Measurements from ENCODE around the gene PALD1. TPM values are rescaled to one million over a fixed set of nuclear protein-coding genes. Genes with fewer than 3 reads are reported as not detected.

PALD1 gene
- total RNA-seq, 1 donor from 2014 or later: 1.8 TPM

GRCh38 chr10:70582793-70583668 is 104.5 kb downstream of the PALD1 start:
- Histone ChIP-seq H3K27ac (ENCODE audit: low read depth, low read length) (no peak overlapping the region), H3K9ac (ENCODE audit: low read length) (no peak overlapping the region), H4K20me1 (ENCODE audit: insufficient read depth, low read length) (no peaks in the 10 kb centered on the region), H3K4me1 (ENCODE audit: insufficient read depth, low read length) (peaks cover 18% of the 10 kb centered on the region), H3K4me2 (ENCODE audit: low read length) (no peak overlapping the region), H3K9me3 (ENCODE audit: insufficient read depth, low read depth, low read length) (no peaks in the 10 kb centered on the region), H2AFZ (ENCODE audit: low read depth, low read length) (no peak overlapping the region), H3K36me3 (ENCODE audit: insufficient read depth, low read length) (no peaks in the 10 kb centered on the region), H3K27me3 (ENCODE audit: insufficient read depth, low read length) (peaks cover 11% of the 10 kb centered on the region), H3K79me2 (ENCODE audit: insufficient read depth, low read length) (no peaks in the 10 kb centered on the region), H3K4me3 (ENCODE audit: insufficient read depth, low read depth, low read length) (no peak overlapping the region)
- peaks cover 32% of the 10 kb centered on the region for H3K4me1 Mint-ChIP-seq (ENCODE audit: low read depth, unreplicated experiment)
- peaks cover 3% of the 10 kb centered on the region for H3K9me3 Mint-ChIP-seq (ENCODE audit: unreplicated experiment)
- no peak overlapping the region for H3K27ac Mint-ChIP-seq (ENCODE audit: unreplicated experiment)
- no peak overlapping the region for H3K4me3 Mint-ChIP-seq (ENCODE audit: unreplicated experiment)
- DNase-seq (ENCODE audit: low read depth) (no peak), FAIRE-seq (no peak)
- H3K36me3 Mint-ChIP-seq (ENCODE audit: low read depth, unreplicated experiment): no peaks in the 10 kb centered on the region
- TF ChIP-seq, protein P1, sequence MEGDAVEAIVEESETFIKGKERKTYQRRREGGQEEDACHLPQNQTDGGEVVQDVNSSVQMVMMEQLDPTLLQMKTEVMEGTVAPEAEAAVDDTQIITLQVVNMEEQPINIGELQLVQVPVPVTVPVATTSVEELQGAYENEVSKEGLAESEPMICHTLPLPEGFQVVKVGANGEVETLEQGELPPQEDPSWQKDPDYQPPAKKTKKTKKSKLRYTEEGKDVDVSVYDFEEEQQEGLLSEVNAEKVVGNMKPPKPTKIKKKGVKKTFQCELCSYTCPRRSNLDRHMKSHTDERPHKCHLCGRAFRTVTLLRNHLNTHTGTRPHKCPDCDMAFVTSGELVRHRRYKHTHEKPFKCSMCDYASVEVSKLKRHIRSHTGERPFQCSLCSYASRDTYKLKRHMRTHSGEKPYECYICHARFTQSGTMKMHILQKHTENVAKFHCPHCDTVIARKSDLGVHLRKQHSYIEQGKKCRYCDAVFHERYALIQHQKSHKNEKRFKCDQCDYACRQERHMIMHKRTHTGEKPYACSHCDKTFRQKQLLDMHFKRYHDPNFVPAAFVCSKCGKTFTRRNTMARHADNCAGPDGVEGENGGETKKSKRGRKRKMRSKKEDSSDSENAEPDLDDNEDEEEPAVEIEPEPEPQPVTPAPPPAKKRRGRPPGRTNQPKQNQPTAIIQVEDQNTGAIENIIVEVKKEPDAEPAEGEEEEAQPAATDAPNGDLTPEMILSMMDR (IDR thresholded peaks at IDR 0.05; ENCODE audit: insufficient read depth, low read depth, low read length): no peak
- TF ChIP-seq EZH2 (IDR thresholded peaks at IDR 0.05; ENCODE audit: insufficient read depth, low read length): no peak
- H3K27me3 Mint-ChIP-seq (ENCODE audit: low read depth, unreplicated experiment): peaks cover 5% of the 10 kb centered on the region

DNA sequence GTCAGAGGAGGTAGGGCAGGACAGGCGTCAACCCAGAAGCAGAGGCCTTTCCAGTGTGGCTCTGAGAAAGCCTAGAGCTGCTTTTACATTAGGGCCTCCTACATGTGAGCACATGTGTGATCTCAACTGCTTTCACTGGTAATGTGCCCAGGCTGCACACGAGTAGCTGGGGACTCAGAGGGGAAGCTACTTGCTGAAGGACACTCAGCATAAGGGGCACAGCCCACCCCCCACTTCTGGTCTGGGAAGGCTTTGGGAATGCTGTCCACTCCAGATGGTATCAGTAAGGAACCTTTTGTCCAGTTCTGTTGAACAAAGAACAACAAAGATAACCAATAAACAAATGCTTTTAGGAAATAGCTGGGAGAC is 105.1 kb downstream of the PALD1 start:
- peaks cover 16% of the 10 kb centered on the region for H3K4me1 ChIP-seq (ENCODE audit: insufficient read depth, low read length)
- H4K20me1 ChIP-seq (ENCODE audit: insufficient read depth, low read length): no peaks in the 10 kb centered on the region
- no peaks in the 10 kb centered on the region for H3K79me2 ChIP-seq (ENCODE audit: insufficient read depth, low read length)
- no peaks in the 10 kb centered on the region for H3K36me3 Mint-ChIP-seq (ENCODE audit: low read depth, unreplicated experiment)
- no peak overlapping the region for H3K4me3 Mint-ChIP-seq (ENCODE audit: unreplicated experiment)
- H2AFZ ChIP-seq (ENCODE audit: low read depth, low read length): no peak overlapping the region
- peaks cover 3% of the 10 kb centered on the region for H3K9me3 Mint-ChIP-seq (ENCODE audit: unreplicated experiment)
- peaks cover 29% of the 10 kb centered on the region for H3K4me1 Mint-ChIP-seq (ENCODE audit: low read depth, unreplicated experiment)
- FAIRE-seq (no peak), DNase-seq (ENCODE audit: low read depth) (no peak)
- H3K4me3 ChIP-seq (ENCODE audit: insufficient read depth, low read depth, low read length): no peak overlapping the region
- no peak overlapping the region for H3K4me2 ChIP-seq (ENCODE audit: low read length)
- peaks cover 11% of the 10 kb centered on the region for H3K27me3 ChIP-seq (ENCODE audit: insufficient read depth, low read length)
- H3K27ac ChIP-seq (ENCODE audit: low read depth, low read length): no peak overlapping the region
- no peak overlapping the region for H3K27ac Mint-ChIP-seq (ENCODE audit: unreplicated experiment)
- H3K9ac ChIP-seq (ENCODE audit: low read length): no peak overlapping the region
- peaks cover 10% of the 10 kb centered on the region for H3K27me3 Mint-ChIP-seq (ENCODE audit: low read depth, unreplicated experiment)
- no peaks in the 10 kb centered on the region for H3K36me3 ChIP-seq (ENCODE audit: insufficient read depth, low read length)
- H3K9me3 ChIP-seq (ENCODE audit: insufficient read depth, low read depth, low read length): no peaks in the 10 kb centered on the region
- no peak for TF ChIP-seq EZH2 (IDR thresholded peaks at IDR 0.05; ENCODE audit: insufficient read depth, low read length)
- TF ChIP-seq, protein P1 (IDR thresholded peaks at IDR 0.05; ENCODE audit: insufficient read depth, low read depth, low read length): no peak

DNA sequence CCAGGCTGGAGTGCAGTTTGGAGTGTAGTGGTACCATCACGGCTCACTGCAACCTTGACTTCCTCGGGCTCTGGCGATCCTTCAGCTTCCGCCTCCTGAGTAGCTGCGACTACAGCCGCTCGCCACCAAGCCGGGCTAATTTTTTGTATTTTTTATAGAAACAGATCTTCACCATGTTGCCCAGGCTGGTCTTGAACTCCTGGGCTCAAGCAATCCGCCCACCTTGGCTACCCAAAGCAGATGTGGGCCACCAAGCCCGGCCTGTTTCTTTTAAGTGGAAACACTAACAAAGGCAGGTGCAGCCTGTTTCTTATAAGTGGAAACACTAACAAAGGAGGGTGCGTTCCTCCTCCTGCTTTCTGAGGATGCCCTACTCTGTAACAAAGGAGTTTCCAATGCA is 105.8 kb downstream of the PALD1 start:
- no peaks in the 10 kb centered on the region for H3K9me3 ChIP-seq (ENCODE audit: insufficient read depth, low read depth, low read length)
- Mint-ChIP-seq H3K9me3 (ENCODE audit: unreplicated experiment) (peaks cover 3% of the 10 kb centered on the region), H3K27me3 (ENCODE audit: low read depth, unreplicated experiment) (peaks cover 17% of the 10 kb centered on the region), H3K36me3 (ENCODE audit: low read depth, unreplicated experiment) (no peaks in the 10 kb centered on the region), H3K27ac (ENCODE audit: unreplicated experiment) (no peak overlapping the region), H3K4me3 (ENCODE audit: unreplicated experiment) (no peak overlapping the region), H3K4me1 (ENCODE audit: low read depth, unreplicated experiment) (peaks cover 26% of the 10 kb centered on the region)
- no peak overlapping the region for H2AFZ ChIP-seq (ENCODE audit: low read depth, low read length)
- DNase-seq (ENCODE audit: low read depth) (no peak), FAIRE-seq (no peak)
- no peak overlapping the region for H3K9ac ChIP-seq (ENCODE audit: low read length)
- H3K79me2 ChIP-seq (ENCODE audit: insufficient read depth, low read length): no peaks in the 10 kb centered on the region
- no peaks in the 10 kb centered on the region for H4K20me1 ChIP-seq (ENCODE audit: insufficient read depth, low read length)
- no peak for TF ChIP-seq EZH2 (IDR thresholded peaks at IDR 0.05; ENCODE audit: insufficient read depth, low read length)
- TF ChIP-seq, protein P1 (IDR thresholded peaks at IDR 0.05; ENCODE audit: insufficient read depth, low read depth, low read length): no peak
- H3K27ac ChIP-seq (ENCODE audit: low read depth, low read length): no peak overlapping the region
- peaks cover 14% of the 10 kb centered on the region for H3K4me1 ChIP-seq (ENCODE audit: insufficient read depth, low read length)
- no peak overlapping the region for H3K4me3 ChIP-seq (ENCODE audit: insufficient read depth, low read depth, low read length)
- H3K36me3 ChIP-seq (ENCODE audit: insufficient read depth, low read length): no peaks in the 10 kb centered on the region
- H3K4me2 ChIP-seq (ENCODE audit: low read length): no peak overlapping the region
- H3K27me3 ChIP-seq (ENCODE audit: insufficient read depth, low read length): peaks cover 16% of the 10 kb centered on the region
